Mesothelial cell of epicardium (in vitro differentiated cells): ENCODE results near the gene CBLC. TPM values are rescaled to one million over a fixed set of nuclear protein-coding genes. Genes with fewer than 3 reads are reported as not detected.

Experiments used
- DNase-seq, 2 experiments: peaks; one replicate each; pipeline ENCODE4 v3.0.0; 2021; ENCODE audit warnings: low spot score in 2 of 2; ENCODE audit not compliant: unreplicated experiment in 2 of 2
- H3K27ac Mint-ChIP-seq: 2 replicates; pipeline ENCODE4 v1.8.0; 2021; ENCODE audit warnings: mixed read lengths
- H3K27me3 Mint-ChIP-seq: 2 replicates; pipeline ENCODE4 v1.8.0; 2021; ENCODE audit warnings: low read depth, mixed read lengths
- H3K36me3 Mint-ChIP-seq: 2 replicates; pipeline ENCODE4 v1.8.0; 2021; ENCODE audit warnings: mixed read lengths
- H3K4me1 Mint-ChIP-seq: 2 replicates; pipeline ENCODE4 v1.8.0; 2021; ENCODE audit warnings: mixed read lengths
- H3K4me3 Mint-ChIP-seq: 2 replicates; pipeline ENCODE4 v1.8.0; 2021; ENCODE audit warnings: mild to moderate bottlenecking, moderate library complexity, mixed read lengths
- H3K9me3 Mint-ChIP-seq: 2 replicates; pipeline ENCODE4 v1.8.0; 2021; ENCODE audit warnings: mixed read lengths
- CTCF ChIP-seq: fragments of 200-600 bp; sonication (generic); IDR thresholded peaks from one replicate; pipeline ENCODE4 v1.5.0; 2021; ENCODE audit warnings: antibody characterized with exemption; ENCODE audit not compliant: unreplicated experiment
- total RNA-seq: library from RNA; stranded (reverse); gene quantifications from 3 replicates; pipeline ENCODE4 v1.2.1, GENCODE V29; 2021

Gene CBLC
- 8.5 to 10.8 TPM (median 8.8 TPM) in 3 replicates for total RNA-seq

GRCh38 chr19:44777715-44778347 lies at the start of gene CBLC:
TSS of gene CBLC (plus strand) at chr19:44777890. CDS start at chr19:44777932, 42 bp downstream.
- no peaks in the 10 kb centered on the region for H3K36me3 Mint-ChIP-seq
- H3K27me3 Mint-ChIP-seq = peaks cover 7% of the 10 kb centered on the region
- H3K4me3 Mint-ChIP-seq = no peak within 1 kb of the TSS
- no peak for TF ChIP-seq CTCF
- H3K9me3 Mint-ChIP-seq = no peaks in the 10 kb centered on the region
- H3K27ac Mint-ChIP-seq = peak within 1 kb of the TSS; percentile 59
- DNase-seq = peak; percentile 54 to 70
- H3K4me1 Mint-ChIP-seq = peaks cover 6% of the 10 kb centered on the region

GRCh38 chr19:44728178-44728577 lies 49.5 kb upstream of the CBLC start:
- Mint-ChIP-seq H3K36me3 (no peaks in the 10 kb centered on the region), H3K27ac (no peak overlapping the region), H3K27me3 (no peaks in the 10 kb centered on the region), H3K9me3 (no peaks in the 10 kb centered on the region), H3K4me3 (no peak overlapping the region), H3K4me1 (no peaks in the 10 kb centered on the region)
- no peak for TF ChIP-seq CTCF
- no peak for DNase-seq

GRCh38 chr19:44729516-44730033 lies 48.1 kb upstream of the CBLC start:
- TF ChIP-seq CTCF = no peak
- Mint-ChIP-seq H3K9me3 (no peaks in the 10 kb centered on the region), H3K27ac (no peak overlapping the region), H3K4me1 (no peaks in the 10 kb centered on the region), H3K36me3 (no peaks in the 10 kb centered on the region), H3K4me3 (no peak overlapping the region), H3K27me3 (no peaks in the 10 kb centered on the region)
- no peak for DNase-seq

- Mint-ChIP-seq H3K27ac (no peak overlapping the region), H3K9me3 (no peaks in the 10 kb centered on the region), H3K36me3 (no peaks in the 10 kb centered on the region), H3K4me3 (no peak overlapping the region), H3K27me3 (no peaks in the 10 kb centered on the region), H3K4me1 (no peaks in the 10 kb centered on the region)
- TF ChIP-seq CTCF = no peak
- no peak for DNase-seq
These were observed 46.6 kb upstream of the CBLC start for GRCh38 chr19:44731081-44731480.

- Mint-ChIP-seq H3K4me1 (no peaks in the 10 kb centered on the region), H3K4me3 (no peak overlapping the region), H3K9me3 (no peaks in the 10 kb centered on the region), H3K27me3 (no peaks in the 10 kb centered on the region), H3K27ac (no peak overlapping the region), H3K36me3 (no peaks in the 10 kb centered on the region)
- DNase-seq = no peak
- TF ChIP-seq CTCF = no peak
These were observed 46.1 kb upstream of the CBLC start for GRCh38 chr19:44731622-44732021.
